ENCODE results near the gene MCOLN2. TPM values are rescaled to one million over a fixed set of nuclear protein-coding genes. Genes with fewer than 3 reads are reported as not detected.

The MCOLN2 gene
- total and polyA plus RNA-seq, 4 donors, result 0.16 to 0.28 (median 0.25) TPM; not detected in 1

GRCh38 chr1:85033221-85033620 is 36.3 kb upstream of the MCOLN2 start:
- DNase-seq (ENCODE audit: low spot score), result no peak
- no peaks in the 10 kb centered on the region for H3K36me3 ChIP-seq (ENCODE audit: control insufficient read depth in 4 of 4, insufficient read depth in 3 of 4, low read depth in 1 of 4, low read length in 3 of 4)
- H3K27ac ChIP-seq (ENCODE audit: low read depth in 1 of 2, low read length in 2 of 2), result no peak overlapping the region
- TF ChIP-seq FOXA2 (IDR thresholded peaks at IDR 0.05) (no peak), TAF1 (conservative IDR thresholded peaks at IDR 0.05) (no peak), FOXA1 (IDR thresholded peaks at IDR 0.05) (no peak), CTCF (IDR thresholded peaks at IDR 0.05; ENCODE audit: low read depth, low read length, missing input control) (no peak)
- H3K9me3 ChIP-seq (ENCODE audit: control insufficient read depth in 4 of 4, low read length in 3 of 4), result no peaks in the 10 kb centered on the region
- no peak overlapping the region for H3K4me3 ChIP-seq (ENCODE audit: low read depth in 1 of 3, low read length in 3 of 3)
- 80% methylated on average over 2 of the region's 2 CpGs for WGBS
- H3K9ac ChIP-seq (ENCODE audit: low read depth in 1 of 2, low read length in 2 of 2), result no peak overlapping the region
- H3K27me3 ChIP-seq (ENCODE audit: control insufficient read depth in 4 of 4, insufficient read depth in 4 of 4, low read length in 3 of 4), result peaks cover 0 to 2% (median 0%) of the 10 kb centered on the region in 4 donors
- no peaks in the 10 kb centered on the region for H3K4me1 ChIP-seq (ENCODE audit: control insufficient read depth in 4 of 4, insufficient read depth in 4 of 4, low read length in 3 of 4)

GRCh38 chr1:85030536-85030935 is 33.6 kb upstream of the MCOLN2 start:
- TF ChIP-seq RAD21 (IDR thresholded peaks at IDR 0.05), result no peak
- TF ChIP-seq FOXA2 (IDR thresholded peaks at IDR 0.05), result no peak
- no peak for TF ChIP-seq CTCF (IDR thresholded peaks at IDR 0.05; ENCODE audit: low read depth, low read length, missing input control)
- no peak for TF ChIP-seq RXRA (IDR thresholded peaks at IDR 0.05)
- TF ChIP-seq HNF4A (conservative IDR thresholded peaks at IDR 0.05), result no peak
- no peak for TF ChIP-seq ATF3 (IDR thresholded peaks at IDR 0.05)
- no peak for TF ChIP-seq JUND (IDR thresholded peaks at IDR 0.05)
- no peak for TF ChIP-seq ZBTB33 (IDR thresholded peaks at IDR 0.05)
- TF ChIP-seq GABPA (IDR thresholded peaks at IDR 0.05 in 1 of 2, conservative IDR thresholded peaks at IDR 0.05 in 1 of 2), result no peak
- TF ChIP-seq EGR1 (IDR thresholded peaks at IDR 0.05; ENCODE audit: low read depth in 2 of 2), result no peak
- TF ChIP-seq MAX (IDR thresholded peaks at IDR 0.05), result no peak
- no peak for TF ChIP-seq REST (IDR thresholded peaks at IDR 0.05)
- no peak for TF ChIP-seq HNF4G (IDR thresholded peaks at IDR 0.05)
- H3K4me1 ChIP-seq (ENCODE audit: control insufficient read depth in 4 of 4, insufficient read depth in 4 of 4, low read length in 3 of 4), result no peaks in the 10 kb centered on the region
- H3K27me3 ChIP-seq (ENCODE audit: control insufficient read depth in 4 of 4, insufficient read depth in 4 of 4, low read length in 3 of 4), result peaks cover 0 to 2% (median 0%) of the 10 kb centered on the region in 4 donors
- no peaks in the 10 kb centered on the region for H3K36me3 ChIP-seq (ENCODE audit: control insufficient read depth in 4 of 4, insufficient read depth in 3 of 4, low read depth in 1 of 4, low read length in 3 of 4)
- no peak overlapping the region for H3K27ac ChIP-seq (ENCODE audit: low read depth in 1 of 2, low read length in 2 of 2)
- DNase-seq (ENCODE audit: low spot score), result no peak
- no peak overlapping the region for H3K4me3 ChIP-seq (ENCODE audit: low read depth in 1 of 3, low read length in 3 of 3)
- H3K9ac ChIP-seq (ENCODE audit: low read depth in 1 of 2, low read length in 2 of 2), result no peak overlapping the region
- no peaks in the 10 kb centered on the region for H3K9me3 ChIP-seq (ENCODE audit: control insufficient read depth in 4 of 4, low read length in 3 of 4)
